GM21528 (cell line): Measurements from ENCODE around the gene SUCLA2.

Source experiments
- ATAC-seq: cut with Tn5 transposase; IDR thresholded peaks from one replicate; pipeline ENCODE4 v1.9.1; 2021; ENCODE audit warnings: mild to moderate bottlenecking, moderate library complexity; ENCODE audit not compliant: unreplicated experiment, low FRiP score

The SUCLA2 gene

GRCh38 chr13:47904891-47905290, 96.2 kb downstream of the SUCLA2 start:
- no peak for ATAC-seq

GRCh38 chr13:47904241-47904640, 96.8 kb downstream of the SUCLA2 start:
- ATAC-seq: no peak

- no peak for ATAC-seq
Observed at GRCh38 chr13:47903836-47904235, 97.2 kb downstream of the SUCLA2 start.

- ATAC-seq: no peak
Observed at GRCh38 chr13:47901441-47901840, 99.6 kb downstream of the SUCLA2 start.

GRCh38 chr13:47898080-47898479, 103.0 kb downstream of the SUCLA2 start:
- ATAC-seq: no peak

- ATAC-seq: no peak
Observed at GRCh38 chr13:47897411-47898050, 103.5 kb downstream of the SUCLA2 start.

- ATAC-seq: no peak
Observed at GRCh38 chr13:47896546-47896945, 104.5 kb downstream of the SUCLA2 start.

- ATAC-seq: no peak
Observed at GRCh38 chr13:47896111-47896510, 105.0 kb downstream of the SUCLA2 start.

- ATAC-seq: no peak
Observed at GRCh38 chr13:47893527-47893926, 107.5 kb downstream of the SUCLA2 start.
